Measurements from ENCODE around the gene L3MBTL1.

DNA sequence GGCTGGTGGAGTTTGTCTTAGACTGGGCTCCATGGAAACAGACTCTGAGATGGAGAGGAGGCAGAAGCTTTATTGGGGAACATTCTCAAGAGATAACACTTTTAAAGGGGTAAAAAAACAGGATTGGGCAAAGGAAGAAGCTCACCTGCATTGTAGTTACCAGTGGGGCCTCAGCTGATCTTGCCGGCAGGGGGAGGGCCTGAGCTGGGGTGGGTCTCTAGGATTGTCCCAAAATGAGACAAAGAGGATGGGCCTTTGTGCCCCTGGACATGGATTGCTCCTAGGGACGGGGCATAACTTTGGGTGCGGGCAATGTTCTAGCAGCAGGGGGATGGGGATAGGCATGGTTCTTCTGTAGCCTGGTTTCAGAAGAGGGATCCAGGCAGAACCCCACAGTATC is 63.8 kb downstream of the L3MBTL1 start:
- TF ChIP-seq CTCF (IDR thresholded peaks at IDR 0.05; ENCODE audit: low read length) (peak; percentile 22; the same call in 1 of the 2 replicates), EZH2 (optimal IDR thresholded peaks at IDR 0.05; ENCODE audit: low read depth, low read length) (no peak)
